ENCODE results near the gene UBE2I.

DNA sequence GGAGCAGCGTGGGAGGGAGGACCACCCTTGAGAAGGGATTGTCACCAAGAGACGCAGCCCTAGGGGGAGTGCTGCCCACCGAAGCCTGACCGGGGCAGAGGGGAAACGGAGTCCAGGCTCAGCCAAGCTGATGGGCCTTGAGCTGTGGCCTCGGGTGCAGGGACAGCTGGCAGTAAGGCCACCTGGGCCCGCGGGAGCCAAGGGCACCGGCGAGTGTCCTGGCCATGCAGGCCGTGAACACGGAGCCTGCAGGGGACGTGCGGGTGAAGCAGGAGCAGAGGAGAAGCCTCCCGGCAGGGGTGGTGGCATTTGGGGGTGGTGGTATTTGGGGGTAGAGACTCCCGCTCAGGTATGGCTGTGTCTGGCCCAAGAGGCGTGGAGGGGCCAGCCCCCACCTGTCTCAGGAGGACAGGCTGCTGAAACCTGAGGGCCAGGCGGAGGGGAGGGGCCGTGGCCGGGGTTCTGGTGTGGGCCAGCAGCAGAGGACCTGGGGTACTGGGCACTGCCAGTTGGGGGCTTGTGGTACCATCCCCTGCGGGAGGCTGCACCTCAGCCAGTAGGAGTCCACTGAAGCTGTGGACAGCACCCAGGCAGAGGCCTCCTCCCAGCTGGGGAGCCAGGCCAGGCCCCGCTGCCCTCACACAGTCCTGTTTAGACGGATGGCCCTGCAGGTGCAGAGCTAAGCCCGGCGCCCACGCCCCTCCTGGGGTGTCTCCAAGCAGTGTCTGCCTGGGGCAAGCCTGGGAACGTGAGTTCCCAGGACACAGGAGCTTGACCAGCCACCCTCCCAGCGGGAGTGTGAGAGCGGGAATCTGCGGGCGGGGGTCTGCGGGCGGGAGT, 46.8 kb downstream of the UBE2I start:
- no peak for TF ChIP-seq CTCF (conservative IDR thresholded peaks at IDR 0.05; ENCODE audit: low read length)
- no peak for TF ChIP-seq EZH2phosphoT487 (IDR thresholded peaks at IDR 0.05; ENCODE audit: borderline replicate concordance, low read depth, low read length)

Data from OCI-LY7 (cell line).